Hematopoietic multipotent progenitor cell treated with erythropoietin and hydrocortisone succinate and interleukin-3 and kit ligand, for 8 days (in vitro differentiated cells): ENCODE data around the gene KBTBD8.
A peak's percentile ranks its signal among the peaks of the same experiment; 100 is the strongest.

Source experiments
- DNase-seq: peaks from one replicate; pipeline ENCODE4 v3.0.0-alpha.2; 2015

KBTBD8 gene

DNA sequence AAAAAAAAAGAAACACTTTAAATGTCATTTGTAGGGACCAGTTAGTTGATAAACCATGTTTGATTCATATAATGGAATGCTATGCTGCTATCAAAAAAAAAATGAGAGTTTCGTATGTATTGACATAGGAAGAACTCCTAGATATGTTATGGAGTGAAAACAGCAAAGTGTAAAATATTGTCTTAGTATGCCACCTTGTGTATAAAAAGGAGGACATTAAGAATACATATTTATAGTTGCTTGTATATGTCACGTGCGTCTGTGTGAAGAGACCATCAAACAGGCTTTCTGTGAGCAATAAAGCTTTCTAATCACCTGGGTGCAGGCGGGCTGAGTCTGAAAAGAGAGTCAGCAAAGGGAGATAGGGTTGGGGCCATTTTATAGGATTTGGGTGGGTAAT, 39.5 kb downstream of the KBTBD8 start:
- peak; percentile 78 for DNase-seq

DNA sequence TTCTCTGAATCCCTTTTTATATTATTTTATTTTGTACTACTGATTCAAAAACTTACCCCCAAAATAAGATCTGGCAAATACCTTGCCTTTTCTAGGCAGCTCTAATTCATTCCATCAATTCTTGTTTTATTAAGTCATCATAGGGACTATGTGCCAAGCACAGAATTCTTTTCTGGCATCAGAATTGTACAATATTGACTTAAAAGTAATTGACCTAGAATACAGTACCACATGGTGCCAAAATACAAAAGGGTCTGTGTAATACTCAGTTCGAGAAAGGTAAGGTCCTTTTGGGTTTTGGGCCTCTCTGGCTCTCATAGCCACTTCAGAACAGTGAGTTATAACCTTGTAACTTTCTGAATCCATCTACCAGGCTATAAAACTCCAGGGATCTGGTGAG, 46.2 kb downstream of the KBTBD8 start:
- DNase-seq = no peak

DNA sequence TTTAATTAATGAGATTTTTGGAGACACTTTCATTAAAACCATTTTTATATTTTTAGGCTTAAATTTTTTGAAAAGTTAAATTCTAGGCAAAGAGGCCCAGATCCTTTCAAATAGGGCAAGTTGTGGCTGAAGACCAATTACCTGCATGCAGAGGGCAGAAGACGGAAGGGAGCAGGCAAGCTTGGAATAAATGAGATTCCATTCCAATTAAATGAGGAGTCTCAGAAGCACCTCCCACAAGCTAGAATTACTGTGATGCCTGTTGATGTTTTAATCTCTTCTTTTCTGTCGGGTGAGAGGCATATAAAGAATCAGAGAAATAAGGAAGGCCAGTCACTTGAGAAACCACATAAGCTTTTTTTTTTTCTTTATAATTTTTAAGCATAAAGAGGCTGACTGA, 46.8 kb downstream of the KBTBD8 start:
- DNase-seq = no peak

- DNase-seq = no peak
These were observed 47.8 kb downstream of the KBTBD8 start for GRCh38 chr3:67045711-67046465.

DNA sequence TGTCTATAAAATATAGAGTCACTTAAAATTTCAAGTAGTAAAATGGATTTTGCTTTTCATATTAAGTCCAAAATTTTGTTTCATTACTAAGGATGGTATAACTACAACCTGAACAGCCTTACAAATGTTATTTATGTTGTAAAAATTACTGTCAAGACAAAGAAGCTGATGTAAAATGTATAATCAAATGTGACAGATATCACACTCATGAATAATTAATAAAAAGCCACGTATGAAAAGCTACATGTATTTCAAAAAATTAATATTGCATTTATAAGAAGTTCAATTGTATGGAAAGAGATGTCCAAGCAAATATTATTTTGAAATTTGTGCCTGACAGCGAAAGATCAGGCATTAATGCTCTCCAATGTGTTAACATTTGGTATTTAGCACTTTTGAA, 48.9 kb downstream of the KBTBD8 start:
- no peak for DNase-seq

DNA sequence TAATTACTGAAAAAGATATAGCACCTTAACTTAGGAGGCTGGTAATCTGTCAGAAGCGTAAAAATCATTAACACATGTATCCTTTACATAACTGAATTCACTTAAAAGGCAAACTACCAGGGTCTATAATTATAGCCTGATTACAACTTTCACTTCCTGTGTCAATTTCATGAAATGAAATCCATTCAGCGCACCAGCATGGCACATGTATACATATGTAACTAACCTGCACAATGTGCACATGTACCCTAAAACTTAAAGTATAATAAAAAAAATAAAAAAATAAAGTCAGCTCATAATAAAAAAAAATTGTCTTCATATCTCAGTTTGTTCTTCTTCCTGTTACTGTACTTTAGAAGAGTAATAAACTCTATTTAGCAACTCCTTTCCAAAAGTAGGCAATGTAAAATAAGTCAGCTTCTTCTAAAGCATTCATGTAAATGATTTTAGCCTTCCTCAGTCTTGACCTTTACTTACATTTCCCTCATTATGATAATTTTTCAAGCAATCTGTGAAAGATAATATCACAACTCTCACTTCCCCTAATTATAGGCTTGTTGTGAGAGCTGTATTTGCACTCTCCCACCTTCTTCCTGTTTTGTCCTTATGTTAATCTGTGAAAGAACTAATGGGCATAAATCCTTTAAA, 50.1 kb downstream of the KBTBD8 start:
- no peak for DNase-seq

GRCh38 chr3:67048715-67049074, 50.6 kb downstream of the KBTBD8 start:
- DNase-seq = no peak

DNA sequence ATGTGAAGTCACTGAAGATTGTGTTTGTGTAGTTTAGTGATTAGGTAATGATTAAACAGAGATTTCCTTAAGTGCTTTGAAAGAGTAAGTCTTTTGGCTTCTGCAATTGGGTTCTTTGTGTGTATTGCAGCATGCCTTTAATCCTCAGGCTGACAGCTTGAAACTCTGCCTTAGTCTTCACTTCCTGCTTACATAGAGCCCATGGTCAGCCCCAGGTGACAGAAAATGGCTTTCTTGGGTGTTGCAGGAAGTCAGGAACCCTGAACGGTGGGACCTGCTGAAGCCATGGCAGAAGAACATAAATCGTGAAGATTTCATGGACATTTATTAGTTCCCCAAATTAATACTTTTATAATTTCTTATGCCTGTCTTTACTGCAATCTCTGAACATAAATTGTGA, 61.3 kb downstream of the KBTBD8 start:
- no peak for DNase-seq
